HG03439 (cell line): Measurements from ENCODE around the gene ACADSB.

Experiments used
- ATAC-seq: cut with Tn5 transposase; IDR thresholded peaks from one replicate; pipeline ENCODE4 v1.9.1; 2021; ENCODE audit warnings: mild to moderate bottlenecking, moderate library complexity; ENCODE audit not compliant: unreplicated experiment

ACADSB gene

GRCh38 chr10:123008355-123009104 is at the start of gene ACADSB, which contains the start of gene IKZF5:
TSS of gene ACADSB (plus strand) at chr10:123009006. CDS start at chr10:123009030, 24 bp downstream.
TSS of gene IKZF5 (minus strand) at chr10:123008795. CDS start at chr10:122998625, 10,170 bp downstream.
- ATAC-seq, result peak; percentile 82

- ATAC-seq, result no peak
Observed at GRCh38 chr10:122962405-122962804, 46.4 kb upstream of the ACADSB start.

GRCh38 chr10:122966879-122967278 is 41.9 kb upstream of the ACADSB start:
- ATAC-seq, result no peak

- ATAC-seq, result no peak
Observed at GRCh38 chr10:122968698-122969097, 40.1 kb upstream of the ACADSB start.

- ATAC-seq, result no peak
Observed at GRCh38 chr10:122974023-122974422, 34.8 kb upstream of the ACADSB start.

- ATAC-seq, result no peak
Observed at GRCh38 chr10:122974543-122975064, 34.2 kb upstream of the ACADSB start.

GRCh38 chr10:122980209-122981065 is 28.4 kb upstream of the ACADSB start, which contains the start of gene PSTK:
TSS of gene PSTK (plus strand) at chr10:122980401. CDS start at chr10:122980480, 79 bp downstream.
- peak; percentile 95 for ATAC-seq

- no peak for ATAC-seq
Observed at GRCh38 chr10:122981066-122981464, 27.7 kb upstream of the ACADSB start.

- ATAC-seq, result no peak
Observed at GRCh38 chr10:122983898-122984297, 24.9 kb upstream of the ACADSB start.

- no peak for ATAC-seq
Observed at GRCh38 chr10:122984708-122985107, 24.1 kb upstream of the ACADSB start.

- ATAC-seq, result no peak
Observed at GRCh38 chr10:122986335-122986734, 22.5 kb upstream of the ACADSB start.

- ATAC-seq, result no peak
Observed at GRCh38 chr10:122988501-122988900, 20.3 kb upstream of the ACADSB start.

GRCh38 chr10:122990278-122990677 is 18.5 kb upstream of the ACADSB start:
- no peak for ATAC-seq

- ATAC-seq, result no peak
Observed at GRCh38 chr10:122992031-122992585, 16.7 kb upstream of the ACADSB start.

GRCh38 chr10:122993797-122994336 is 14.9 kb upstream of the ACADSB start:
- no peak for ATAC-seq

- ATAC-seq, result no peak
Observed at GRCh38 chr10:122995936-122996335, 12.9 kb upstream of the ACADSB start.

- no peak for ATAC-seq
Observed at GRCh38 chr10:122997864-122998263, 10.9 kb upstream of the ACADSB start.

- ATAC-seq, result no peak
Observed at GRCh38 chr10:122998360-122998917, 10.4 kb upstream of the ACADSB start.

- no peak for ATAC-seq
Observed at GRCh38 chr10:122998934-122999333, 9.9 kb upstream of the ACADSB start.

- no peak for ATAC-seq
Observed at GRCh38 chr10:122999347-122999746, 9.5 kb upstream of the ACADSB start.

GRCh38 chr10:123000155-123000554 is 8.7 kb upstream of the ACADSB start:
- no peak for ATAC-seq
